Measurements from ENCODE around the gene MPPED1.

MPPED1 gene

DNA sequence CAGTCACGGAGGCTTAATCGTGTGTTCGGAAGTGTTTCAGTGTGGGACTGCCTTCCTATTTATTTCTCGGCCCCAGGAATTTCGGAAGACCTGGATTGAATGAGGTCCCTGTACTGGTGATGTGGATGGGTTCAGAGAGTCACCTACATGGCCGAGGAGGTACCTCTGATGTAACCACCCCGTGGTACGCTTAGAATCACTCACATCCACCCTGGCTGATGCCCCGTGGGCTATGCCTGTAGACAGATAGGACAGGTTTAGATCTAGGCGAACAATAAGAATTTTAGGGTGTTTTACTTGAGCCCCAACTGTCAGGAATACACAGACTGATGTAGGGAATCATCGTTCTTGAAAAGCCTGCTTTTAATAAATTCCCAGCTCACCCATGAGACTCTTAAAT, 2.0 kb downstream of the MPPED1 start:
- TF ChIP-seq, protein P1, sequence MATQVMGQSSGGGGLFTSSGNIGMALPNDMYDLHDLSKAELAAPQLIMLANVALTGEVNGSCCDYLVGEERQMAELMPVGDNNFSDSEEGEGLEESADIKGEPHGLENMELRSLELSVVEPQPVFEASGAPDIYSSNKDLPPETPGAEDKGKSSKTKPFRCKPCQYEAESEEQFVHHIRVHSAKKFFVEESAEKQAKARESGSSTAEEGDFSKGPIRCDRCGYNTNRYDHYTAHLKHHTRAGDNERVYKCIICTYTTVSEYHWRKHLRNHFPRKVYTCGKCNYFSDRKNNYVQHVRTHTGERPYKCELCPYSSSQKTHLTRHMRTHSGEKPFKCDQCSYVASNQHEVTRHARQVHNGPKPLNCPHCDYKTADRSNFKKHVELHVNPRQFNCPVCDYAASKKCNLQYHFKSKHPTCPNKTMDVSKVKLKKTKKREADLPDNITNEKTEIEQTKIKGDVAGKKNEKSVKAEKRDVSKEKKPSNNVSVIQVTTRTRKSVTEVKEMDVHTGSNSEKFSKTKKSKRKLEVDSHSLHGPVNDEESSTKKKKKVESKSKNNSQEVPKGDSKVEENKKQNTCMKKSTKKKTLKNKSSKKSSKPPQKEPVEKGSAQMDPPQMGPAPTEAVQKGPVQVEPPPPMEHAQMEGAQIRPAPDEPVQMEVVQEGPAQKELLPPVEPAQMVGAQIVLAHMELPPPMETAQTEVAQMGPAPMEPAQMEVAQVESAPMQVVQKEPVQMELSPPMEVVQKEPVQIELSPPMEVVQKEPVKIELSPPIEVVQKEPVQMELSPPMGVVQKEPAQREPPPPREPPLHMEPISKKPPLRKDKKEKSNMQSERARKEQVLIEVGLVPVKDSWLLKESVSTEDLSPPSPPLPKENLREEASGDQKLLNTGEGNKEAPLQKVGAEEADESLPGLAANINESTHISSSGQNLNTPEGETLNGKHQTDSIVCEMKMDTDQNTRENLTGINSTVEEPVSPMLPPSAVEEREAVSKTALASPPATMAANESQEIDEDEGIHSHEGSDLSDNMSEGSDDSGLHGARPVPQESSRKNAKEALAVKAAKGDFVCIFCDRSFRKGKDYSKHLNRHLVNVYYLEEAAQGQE (IDR thresholded peaks at IDR 0.05; ENCODE audit: low read depth), result no peak
- TF ChIP-seq, protein P2, sequence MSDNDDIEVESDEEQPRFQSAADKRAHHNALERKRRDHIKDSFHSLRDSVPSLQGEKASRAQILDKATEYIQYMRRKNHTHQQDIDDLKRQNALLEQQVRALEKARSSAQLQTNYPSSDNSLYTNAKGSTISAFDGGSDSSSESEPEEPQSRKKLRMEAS (IDR thresholded peaks at IDR 0.05), result no peak
- TF ChIP-seq RAD21 (IDR thresholded peaks at IDR 0.05; ENCODE audit: low read depth), result no peak
- no peak for TF ChIP-seq TAF1 (IDR thresholded peaks at IDR 0.05; ENCODE audit: low read depth)
- TF ChIP-seq, protein P3, sequence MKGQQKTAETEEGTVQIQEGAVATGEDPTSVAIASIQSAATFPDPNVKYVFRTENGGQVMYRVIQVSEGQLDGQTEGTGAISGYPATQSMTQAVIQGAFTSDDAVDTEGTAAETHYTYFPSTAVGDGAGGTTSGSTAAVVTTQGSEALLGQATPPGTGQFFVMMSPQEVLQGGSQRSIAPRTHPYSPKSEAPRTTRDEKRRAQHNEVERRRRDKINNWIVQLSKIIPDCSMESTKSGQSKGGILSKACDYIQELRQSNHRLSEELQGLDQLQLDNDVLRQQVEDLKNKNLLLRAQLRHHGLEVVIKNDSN (IDR thresholded peaks at IDR 0.05), result no peak

DNA sequence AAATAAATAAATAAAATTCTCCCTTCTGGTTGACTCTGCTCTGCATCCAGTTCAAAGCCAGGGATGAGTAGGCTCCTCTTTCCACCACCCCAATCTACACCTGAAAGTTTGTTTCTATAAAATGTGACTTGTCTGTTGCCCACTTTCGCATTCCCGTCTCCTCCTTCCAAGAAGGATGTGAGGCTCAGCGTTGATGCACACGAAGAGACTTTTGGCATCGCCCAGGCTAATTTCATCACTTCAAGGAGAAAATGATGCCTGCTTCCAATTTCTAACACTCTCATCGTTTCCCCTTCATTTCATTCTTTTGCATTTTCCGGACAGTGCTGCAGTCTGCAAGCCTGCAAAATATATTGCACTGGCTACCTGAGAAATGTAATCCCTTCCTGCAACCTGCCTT, 3.9 kb downstream of the MPPED1 start:
- no peak for TF ChIP-seq FOXM1 (IDR thresholded peaks at IDR 0.05; ENCODE audit: borderline replicate concordance, low read depth)
- no peak for TF ChIP-seq TAF1 (IDR thresholded peaks at IDR 0.05; ENCODE audit: low read depth)
- no peak for TF ChIP-seq CREB1 (IDR thresholded peaks at IDR 0.05; ENCODE audit: low read depth)
- TF ChIP-seq EGR1 (IDR thresholded peaks at IDR 0.05), result no peak
- TF ChIP-seq, protein P2 (IDR thresholded peaks at IDR 0.05), result no peak
- no peak for TF ChIP-seq ZBTB7A (IDR thresholded peaks at IDR 0.05; ENCODE audit: low read depth)

DNA sequence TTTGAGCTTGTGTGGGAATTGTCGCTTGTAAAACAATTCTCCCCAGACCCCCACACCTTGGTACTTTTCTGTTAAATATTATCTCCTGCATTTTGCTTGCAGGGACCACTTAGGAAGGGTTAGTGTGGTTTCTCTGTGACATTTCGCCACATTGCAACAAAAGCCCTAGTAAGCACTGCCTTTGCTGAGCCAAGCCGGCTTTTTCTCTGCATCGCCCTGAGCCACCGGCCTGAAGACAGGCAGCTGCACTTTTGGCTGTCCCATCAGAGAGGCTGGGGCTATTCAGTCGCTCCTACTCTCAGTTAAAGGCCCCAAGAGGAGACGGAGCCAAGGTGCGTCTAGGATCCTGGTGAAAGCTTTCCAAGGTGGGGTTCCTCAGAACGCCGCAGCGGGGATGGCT, 5.7 kb downstream of the MPPED1 start:
- TF ChIP-seq EP300 (IDR thresholded peaks at IDR 0.05; ENCODE audit: borderline replicate concordance), result no peak
- TF ChIP-seq NFIC (IDR thresholded peaks at IDR 0.05), result no peak
- no peak for TF ChIP-seq RAD21 (IDR thresholded peaks at IDR 0.05; ENCODE audit: low read depth)
- TF ChIP-seq ZBTB7A (IDR thresholded peaks at IDR 0.05; ENCODE audit: low read depth), result no peak
- no peak for TF ChIP-seq YY1 (IDR thresholded peaks at IDR 0.05; ENCODE audit: low read depth)
- TF ChIP-seq CREB1 (IDR thresholded peaks at IDR 0.05; ENCODE audit: low read depth), result no peak
- no peak for TF ChIP-seq TCF12 (IDR thresholded peaks at IDR 0.05; ENCODE audit: low read depth)
- TF ChIP-seq TEAD4 (IDR thresholded peaks at IDR 0.05), result no peak

DNA sequence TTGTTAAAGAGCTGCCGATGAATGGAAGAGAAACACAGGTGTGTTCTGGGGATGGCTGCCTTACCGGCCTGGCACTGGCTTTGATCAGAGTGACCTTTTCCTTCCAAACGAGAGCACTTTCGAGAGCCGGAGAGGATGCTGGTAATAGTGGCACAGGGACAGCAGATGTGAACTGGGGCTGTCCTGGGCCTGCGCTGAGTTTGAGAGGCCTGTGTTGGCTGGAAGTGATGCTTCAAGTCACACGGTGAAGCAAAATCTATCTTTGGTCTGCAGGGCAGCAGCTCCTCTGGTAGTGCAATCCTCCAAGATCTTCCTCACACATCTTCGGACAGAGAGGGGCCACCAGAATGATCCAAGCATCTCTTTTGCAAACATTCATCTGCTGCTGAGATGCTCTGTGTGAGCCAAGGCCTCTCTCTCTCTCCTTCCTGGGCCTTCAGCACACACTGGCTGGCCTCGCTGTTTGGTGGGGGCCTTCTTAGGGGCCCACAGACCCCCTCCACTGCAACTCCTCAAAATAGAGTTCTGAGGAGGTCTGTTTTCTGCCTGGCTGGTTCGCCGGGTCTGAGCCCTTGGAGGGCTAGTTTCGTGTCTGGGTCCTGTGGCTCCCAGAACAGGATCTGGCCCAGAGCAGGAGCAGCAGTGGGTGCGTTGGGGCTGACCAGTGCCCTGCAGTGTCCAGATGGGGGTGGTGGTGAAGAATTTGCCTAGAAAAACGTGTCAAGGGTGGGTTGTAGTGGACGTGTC, 6.4 kb downstream of the MPPED1 start:
- TF ChIP-seq ZBTB7A (IDR thresholded peaks at IDR 0.05; ENCODE audit: low read depth), result no peak
- no peak for TF ChIP-seq CEBPB (IDR thresholded peaks at IDR 0.05)
- no peak for TF ChIP-seq TCF12 (IDR thresholded peaks at IDR 0.05; ENCODE audit: low read depth)
- no peak for TF ChIP-seq FOXM1 (IDR thresholded peaks at IDR 0.05; ENCODE audit: borderline replicate concordance, low read depth)
- TF ChIP-seq NFIC (IDR thresholded peaks at IDR 0.05), result no peak
- TF ChIP-seq, protein P3 (IDR thresholded peaks at IDR 0.05), result no peak
- TF ChIP-seq TAF1 (IDR thresholded peaks at IDR 0.05; ENCODE audit: low read depth), result no peak
- no peak for TF ChIP-seq YY1 (IDR thresholded peaks at IDR 0.05; ENCODE audit: low read depth)
- no peak for TF ChIP-seq TEAD4 (IDR thresholded peaks at IDR 0.05)
- TF ChIP-seq, protein P2 (IDR thresholded peaks at IDR 0.05), result no peak
- TF ChIP-seq EGR1 (IDR thresholded peaks at IDR 0.05), result no peak
- TF ChIP-seq CREB1 (IDR thresholded peaks at IDR 0.05; ENCODE audit: low read depth), result no peak
- no peak for TF ChIP-seq EP300 (IDR thresholded peaks at IDR 0.05; ENCODE audit: borderline replicate concordance)
- no peak for TF ChIP-seq RAD21 (IDR thresholded peaks at IDR 0.05; ENCODE audit: low read depth)
- TF ChIP-seq, protein P1 (IDR thresholded peaks at IDR 0.05; ENCODE audit: low read depth), result no peak

DNA sequence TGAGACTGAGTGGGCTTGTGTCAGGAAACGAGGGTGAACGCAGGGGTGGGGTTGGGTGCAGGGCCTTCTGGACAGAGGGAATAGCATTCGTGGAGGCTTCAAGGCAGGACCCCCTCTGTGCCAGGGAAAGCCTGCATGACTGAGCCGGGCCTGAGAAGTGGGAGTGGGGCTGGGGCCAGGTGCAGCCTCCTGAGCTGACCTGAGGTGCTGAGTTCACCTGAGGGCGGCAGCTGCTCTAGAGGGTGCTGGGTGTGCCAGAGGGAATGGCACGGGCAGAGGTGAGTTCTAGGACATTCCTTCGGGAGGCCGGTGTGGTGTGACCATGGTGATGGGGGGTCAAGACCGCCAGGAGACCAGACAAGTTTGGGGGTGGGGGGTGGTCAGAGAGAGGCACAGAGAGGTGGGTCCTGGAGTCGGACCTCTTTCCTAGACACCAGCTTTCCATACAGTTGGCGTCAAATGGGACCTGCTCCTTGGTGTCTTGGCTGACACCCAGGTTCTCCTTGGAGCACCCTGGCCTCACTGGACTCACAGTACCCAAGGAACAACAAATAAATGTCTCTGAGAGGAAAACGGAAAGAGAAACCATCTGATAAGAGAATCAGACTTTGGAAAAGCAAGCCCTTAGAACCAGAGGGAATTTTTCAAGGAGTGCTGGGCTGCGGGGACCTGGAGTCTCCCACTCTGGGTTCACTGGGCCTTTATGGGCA, 7.7 kb downstream of the MPPED1 start:
- TF ChIP-seq TEAD4 (IDR thresholded peaks at IDR 0.05) (no peak), CEBPB (IDR thresholded peaks at IDR 0.05) (no peak), EP300 (IDR thresholded peaks at IDR 0.05; ENCODE audit: borderline replicate concordance) (no peak), FOXM1 (IDR thresholded peaks at IDR 0.05; ENCODE audit: borderline replicate concordance, low read depth) (no peak), TCF12 (IDR thresholded peaks at IDR 0.05; ENCODE audit: low read depth) (no peak)
- TF ChIP-seq, protein P1 (IDR thresholded peaks at IDR 0.05; ENCODE audit: low read depth), result no peak
- TF ChIP-seq, protein P3 (IDR thresholded peaks at IDR 0.05), result no peak
